Measurements from ENCODE around the gene KHDC4. TPM values are rescaled to one million over a fixed set of nuclear protein-coding genes. Genes with fewer than 3 reads are reported as not detected.

Gene KHDC4
- total and polyA plus RNA-seq, 9 of the 15 experiments (the other 6 are each of a cell fraction or from before 2014, with no cell fraction given) = 12.1 to 185 (median 65.6) TPM

DNA sequence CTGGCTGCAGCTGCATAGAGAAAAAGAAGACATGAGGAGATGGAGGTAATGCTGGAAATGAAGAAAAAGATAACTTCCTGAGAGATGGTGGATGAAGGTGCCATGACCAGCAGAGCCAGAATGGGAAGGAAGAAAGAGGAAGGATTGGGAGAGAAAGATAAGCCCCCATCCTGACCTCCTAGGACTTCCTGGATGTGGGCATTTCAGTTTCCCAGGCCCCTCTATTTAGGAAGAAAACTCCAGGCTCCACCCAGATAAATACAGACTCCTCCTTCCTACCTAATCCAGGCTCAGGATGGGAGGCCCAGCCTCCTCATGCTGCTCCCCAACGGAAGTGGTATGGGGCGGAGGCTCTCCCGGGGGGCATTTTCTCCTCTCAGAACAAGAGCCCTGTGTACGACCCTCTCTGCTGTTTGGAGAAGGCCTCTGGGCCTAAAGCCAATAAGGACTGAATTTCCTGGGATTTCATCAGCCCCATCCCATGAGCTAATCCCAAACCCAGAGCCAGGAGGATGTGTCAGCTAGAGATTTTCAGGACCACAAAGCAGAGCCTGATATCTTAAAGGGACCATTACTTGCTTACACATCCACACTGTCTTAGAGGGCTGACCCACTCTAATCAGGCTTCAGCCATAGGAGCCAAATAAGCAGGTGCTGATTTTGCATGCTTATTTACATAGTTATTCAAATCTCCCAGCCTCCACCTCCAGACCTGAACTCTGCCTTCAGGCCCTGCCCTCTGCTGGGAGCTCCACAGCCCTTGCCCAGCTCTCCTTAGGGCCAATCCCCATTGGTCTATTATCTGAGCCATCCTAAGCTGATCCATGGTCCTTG lies 49.2 kb upstream of the KHDC4 start (continued):
- TF ChIP-seq, protein P1, sequence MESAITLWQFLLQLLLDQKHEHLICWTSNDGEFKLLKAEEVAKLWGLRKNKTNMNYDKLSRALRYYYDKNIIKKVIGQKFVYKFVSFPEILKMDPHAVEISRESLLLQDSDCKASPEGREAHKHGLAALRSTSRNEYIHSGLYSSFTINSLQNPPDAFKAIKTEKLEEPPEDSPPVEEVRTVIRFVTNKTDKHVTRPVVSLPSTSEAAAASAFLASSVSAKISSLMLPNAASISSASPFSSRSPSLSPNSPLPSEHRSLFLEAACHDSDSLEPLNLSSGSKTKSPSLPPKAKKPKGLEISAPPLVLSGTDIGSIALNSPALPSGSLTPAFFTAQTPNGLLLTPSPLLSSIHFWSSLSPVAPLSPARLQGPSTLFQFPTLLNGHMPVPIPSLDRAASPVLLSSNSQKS (CRISPR knock-in tag; IDR thresholded peaks at IDR 0.05) = no peak
- TF ChIP-seq ZNF444 (CRISPR knock-in tag; IDR thresholded peaks at IDR 0.05) = no peak
- no peak for TF ChIP-seq ZNF121 (CRISPR knock-in tag; conservative IDR thresholded peaks at IDR 0.05)
- TF ChIP-seq, protein P2, sequence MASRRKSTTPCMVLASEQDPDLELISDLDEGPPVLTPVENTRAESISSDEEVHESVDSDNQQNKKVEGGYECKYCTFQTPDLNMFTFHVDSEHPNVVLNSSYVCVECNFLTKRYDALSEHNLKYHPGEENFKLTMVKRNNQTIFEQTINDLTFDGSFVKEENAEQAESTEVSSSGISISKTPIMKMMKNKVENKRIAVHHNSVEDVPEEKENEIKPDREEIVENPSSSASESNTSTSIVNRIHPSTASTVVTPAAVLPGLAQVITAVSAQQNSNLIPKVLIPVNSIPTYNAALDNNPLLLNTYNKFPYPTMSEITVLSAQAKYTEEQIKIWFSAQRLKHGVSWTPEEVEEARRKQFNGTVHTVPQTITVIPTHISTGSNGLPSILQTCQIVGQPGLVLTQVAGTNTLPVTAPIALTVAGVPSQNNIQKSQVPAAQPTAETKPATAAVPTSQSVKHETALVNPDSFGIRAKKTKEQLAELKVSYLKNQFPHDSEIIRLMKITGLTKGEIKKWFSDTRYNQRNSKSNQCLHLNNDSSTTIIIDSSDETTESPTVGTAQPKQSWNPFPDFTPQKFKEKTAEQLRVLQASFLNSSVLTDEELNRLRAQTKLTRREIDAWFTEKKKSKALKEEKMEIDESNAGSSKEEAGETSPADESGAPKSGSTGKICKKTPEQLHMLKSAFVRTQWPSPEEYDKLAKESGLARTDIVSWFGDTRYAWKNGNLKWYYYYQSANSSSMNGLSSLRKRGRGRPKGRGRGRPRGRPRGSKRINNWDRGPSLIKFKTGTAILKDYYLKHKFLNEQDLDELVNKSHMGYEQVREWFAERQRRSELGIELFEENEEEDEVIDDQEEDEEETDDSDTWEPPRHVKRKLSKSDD (conservative IDR thresholded peaks at IDR 0.05; ENCODE audit: low read length) = no peak
- no peak for TF ChIP-seq SRSF7 (optimal IDR thresholded peaks at IDR 0.05; ENCODE audit: low read depth, low read length)
- TF ChIP-seq ZNF217 (CRISPR knock-in tag; IDR thresholded peaks at IDR 0.05) = no peak
- TF ChIP-seq NFXL1 (CRISPR knock-in tag; IDR thresholded peaks at IDR 0.05) = no peak
- no peak for TF ChIP-seq SAP30 (IDR thresholded peaks at IDR 0.05; ENCODE audit: borderline replicate concordance, insufficient read depth, low read depth, low read length, poor library complexity, severe bottlenecking)
- no peak for TF ChIP-seq EWSR1 (IDR thresholded peaks at IDR 0.05; ENCODE audit: borderline replicate concordance, low read depth, partially characterized antibody)
- no peak for TF ChIP-seq ZNF184 (CRISPR knock-in tag; IDR thresholded peaks at IDR 0.05)
- TF ChIP-seq HMG20B (CRISPR knock-in tag; IDR thresholded peaks at IDR 0.05) = no peak
- no peak for TF ChIP-seq ZNF586 (CRISPR knock-in tag; conservative IDR thresholded peaks at IDR 0.05)
- TF ChIP-seq, protein P3, sequence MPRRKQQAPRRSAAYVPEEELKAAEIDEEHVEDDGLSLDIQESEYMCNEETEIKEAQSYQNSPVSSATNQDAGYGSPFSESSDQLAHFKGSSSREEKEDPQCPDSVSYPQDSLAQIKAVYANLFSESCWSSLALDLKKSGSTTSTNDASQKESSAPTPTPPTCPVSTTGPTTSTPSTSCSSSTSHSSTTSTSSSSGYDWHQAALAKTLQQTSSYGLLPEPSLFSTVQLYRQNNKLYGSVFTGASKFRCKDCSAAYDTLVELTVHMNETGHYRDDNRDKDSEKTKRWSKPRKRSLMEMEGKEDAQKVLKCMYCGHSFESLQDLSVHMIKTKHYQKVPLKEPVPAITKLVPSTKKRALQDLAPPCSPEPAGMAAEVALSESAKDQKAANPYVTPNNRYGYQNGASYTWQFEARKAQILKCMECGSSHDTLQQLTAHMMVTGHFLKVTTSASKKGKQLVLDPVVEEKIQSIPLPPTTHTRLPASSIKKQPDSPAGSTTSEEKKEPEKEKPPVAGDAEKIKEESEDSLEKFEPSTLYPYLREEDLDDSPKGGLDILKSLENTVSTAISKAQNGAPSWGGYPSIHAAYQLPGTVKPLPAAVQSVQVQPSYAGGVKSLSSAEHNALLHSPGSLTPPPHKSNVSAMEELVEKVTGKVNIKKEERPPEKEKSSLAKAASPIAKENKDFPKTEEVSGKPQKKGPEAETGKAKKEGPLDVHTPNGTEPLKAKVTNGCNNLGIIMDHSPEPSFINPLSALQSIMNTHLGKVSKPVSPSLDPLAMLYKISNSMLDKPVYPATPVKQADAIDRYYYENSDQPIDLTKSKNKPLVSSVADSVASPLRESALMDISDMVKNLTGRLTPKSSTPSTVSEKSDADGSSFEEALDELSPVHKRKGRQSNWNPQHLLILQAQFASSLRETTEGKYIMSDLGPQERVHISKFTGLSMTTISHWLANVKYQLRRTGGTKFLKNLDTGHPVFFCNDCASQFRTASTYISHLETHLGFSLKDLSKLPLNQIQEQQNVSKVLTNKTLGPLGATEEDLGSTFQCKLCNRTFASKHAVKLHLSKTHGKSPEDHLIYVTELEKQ (CRISPR knock-in tag; IDR thresholded peaks at IDR 0.05) = no peak
- TF ChIP-seq, protein P4, sequence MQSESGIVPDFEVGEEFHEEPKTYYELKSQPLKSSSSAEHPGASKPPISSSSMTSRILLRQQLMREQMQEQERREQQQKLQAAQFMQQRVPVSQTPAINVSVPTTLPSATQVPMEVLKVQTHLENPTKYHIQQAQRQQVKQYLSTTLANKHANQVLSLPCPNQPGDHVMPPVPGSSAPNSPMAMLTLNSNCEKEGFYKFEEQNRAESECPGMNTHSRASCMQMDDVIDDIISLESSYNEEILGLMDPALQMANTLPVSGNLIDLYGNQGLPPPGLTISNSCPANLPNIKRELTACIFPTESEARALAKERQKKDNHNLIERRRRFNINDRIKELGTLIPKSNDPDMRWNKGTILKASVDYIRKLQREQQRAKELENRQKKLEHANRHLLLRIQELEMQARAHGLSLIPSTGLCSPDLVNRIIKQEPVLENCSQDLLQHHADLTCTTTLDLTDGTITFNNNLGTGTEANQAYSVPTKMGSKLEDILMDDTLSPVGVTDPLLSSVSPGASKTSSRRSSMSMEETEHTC (IDR thresholded peaks at IDR 0.05) = no peak
- TF ChIP-seq BRD4 (IDR thresholded peaks at IDR 0.05) = no peak
- no peak for TF ChIP-seq HDAC6 (IDR thresholded peaks at IDR 0.05; ENCODE audit: low read depth, low read length)
- no peak for TF ChIP-seq GTF2F1 (IDR thresholded peaks at IDR 0.05; ENCODE audit: low read depth, low read length)
- TF ChIP-seq GTF2A2 (tag; IDR thresholded peaks at IDR 0.05) = no peak
- peak in 1 of 2 experiments; percentile 70; a peak in 2 of 4 replicates for TF ChIP-seq MAZ (CRISPR knock-in tag; conservative IDR thresholded peaks at IDR 0.05 in 1 of 2, IDR thresholded peaks at IDR 0.05 in 1 of 2)
- TF ChIP-seq MTA2 (IDR thresholded peaks at IDR 0.05; ENCODE audit: low read depth) = no peak

Measured in K562 (cell line).